H1 (cell line): Measurements from ENCODE around the gene ABI3. TPM values are rescaled to one million over a fixed set of nuclear protein-coding genes. Genes with fewer than 3 reads are reported as not detected.

Experiments used
- CTCF ChIA-PET: fragments of 300-600 bp; sonication (Branson Sonifier 250); formaldehyde crosslinking; loops from one replicate; lab custom pipeline; 2021; ENCODE audit not compliant: partially characterized antibody; lab: Charles Lee
- POLR2A ChIA-PET: fragments of 300-600 bp; sonication (Branson Sonifier 250); formaldehyde crosslinking; loops from one replicate; lab custom pipeline; 2021; ENCODE audit warnings: inconsistent platforms; ENCODE audit not compliant: partially characterized antibody; lab: Charles Lee
- DNase-seq, 2 experiments: peaks; one replicate each; pipeline versions ENCODE4 v3.0.0 to v3.0.0-alpha.2; 2010 to 2022; ENCODE audit warnings: low spot score in 2 of 2, low read depth in 1 of 2, mixed read lengths in 1 of 2
- FAIRE-seq: peaks from 2 replicates; lab custom pipeline; 2011; peaks lifted over from hg19 to GRCh38; lab: Jason Lieb, UNC
- H2AFZ ChIP-seq: 2 replicates; pipeline ENCODE4 v1.8.1; 2012; ENCODE audit warnings: low read length, inconsistent platforms
- H2AK5ac ChIP-seq: 2 replicates; pipeline ENCODE4 v1.6.1; 2013; ENCODE audit warnings: low read depth, low read length
- H2BK120ac ChIP-seq: replicated peaks from 2 replicates; pipeline ENCODE3; 2013; ENCODE audit warnings: low read depth, low read length, inconsistent platforms
- H2BK12ac ChIP-seq: 2 replicates; pipeline ENCODE4 v1.6.1; 2013; ENCODE audit warnings: low read depth, low read length
- H2BK15ac ChIP-seq: 2 replicates; pipeline ENCODE4 v1.6.1; 2013; ENCODE audit warnings: low read length
- H2BK20ac ChIP-seq: 2 replicates; pipeline ENCODE4 v1.6.1; 2013; ENCODE audit warnings: low read length
- H2BK5ac ChIP-seq: 2 replicates; pipeline ENCODE4 v1.6.1; 2013; ENCODE audit warnings: low read depth, low read length
- H3K14ac ChIP-seq: 2 replicates; pipeline ENCODE4 v1.6.1; 2013; ENCODE audit warnings: inconsistent platforms; ENCODE audit not compliant: insufficient read length
- H3K18ac ChIP-seq: 2 replicates; pipeline ENCODE4 v1.6.1; 2013; ENCODE audit warnings: low read length; ENCODE audit errors: extremely low read depth
- H3K23ac ChIP-seq: 2 replicates; pipeline ENCODE4 v1.6.1; 2013; ENCODE audit warnings: inconsistent platforms; ENCODE audit not compliant: insufficient read length
- H3K23me2 ChIP-seq: 2 replicates; pipeline ENCODE4 v1.6.1; 2013; ENCODE audit warnings: low read depth, low read length
- H3K27ac ChIP-seq: 2 replicates; pipeline ENCODE4 v1.6.1; 2011; ENCODE audit warnings: low read depth, low read length, inconsistent platforms
- H3K27me3 ChIP-seq, 4 experiments: replicated peaks in 1 of 4; 1 replicate in 1 of 4; 2 replicates in 3 of 4; pipeline versions ENCODE4 v1.6.1 to v1.8.1; 2011 to 2013; ENCODE audit warnings: low read length in 3 of 4, mild to moderate bottlenecking in 3 of 4, inconsistent platforms in 2 of 4, mixed read lengths in 2 of 4, moderate library complexity in 1 of 4; ENCODE audit not compliant: control insufficient read depth in 3 of 4, insufficient read depth in 3 of 4; ENCODE audit errors: extremely low read depth in 1 of 4
- H3K36me3 ChIP-seq, 4 experiments: 2 replicates each; pipeline versions ENCODE4 v1.6.1 to v1.8.1; 2011 to 2013; ENCODE audit warnings: mild to moderate bottlenecking in 4 of 4, low read length in 3 of 4, moderate library complexity in 2 of 4, control low read depth in 1 of 4, inconsistent platforms in 1 of 4; ENCODE audit not compliant: insufficient read depth in 4 of 4, control insufficient read depth in 2 of 4
- H3K4ac ChIP-seq: replicated peaks from 2 replicates; pipeline ENCODE3; 2013; ENCODE audit warnings: low read length, low read depth, mixed read lengths, inconsistent platforms; ENCODE audit not compliant: insufficient read length
- H3K4me1 ChIP-seq, 4 experiments: replicated peaks in 1 of 4; 1 replicate in 1 of 4; 2 replicates in 3 of 4; pipeline versions ENCODE4 v1.6.1 to v1.8.1; 2011 to 2013; ENCODE audit warnings: low read length in 3 of 4, inconsistent platforms in 2 of 4, mixed read lengths in 1 of 4; ENCODE audit not compliant: insufficient read depth in 4 of 4, control insufficient read depth in 3 of 4
- H3K4me2 ChIP-seq, 2 experiments: 2 replicates each; pipeline versions ENCODE4 v1.6.1 to v1.8.1; 2011 to 2013; ENCODE audit warnings: low read depth in 2 of 2, low read length in 2 of 2, control low read depth in 1 of 2, inconsistent platforms in 1 of 2, mild to moderate bottlenecking in 1 of 2; ENCODE audit not compliant: insufficient read depth in 1 of 2
- H3K4me3 ChIP-seq, 4 experiments: fragments of 200-600, 300-600 bp in 1 of 4; sonication (generic), shearing (Covaris generic), sonication (Bioruptor Twin) in 1 of 4; 2 replicates each; pipeline versions ENCODE4 v1.5.1 to v1.8.1; 2011 to 2016; ENCODE audit warnings: low read length in 4 of 4, low read depth in 3 of 4, control low read depth in 2 of 4, inconsistent platforms in 2 of 4, mild to moderate bottlenecking in 2 of 4, mixed read lengths in 1 of 4, moderate library complexity in 1 of 4; ENCODE audit not compliant: insufficient read depth in 2 of 4; ENCODE audit errors: extremely low read depth in 1 of 4
- H3K56ac ChIP-seq: replicated peaks from 2 replicates; pipeline ENCODE3; 2013; ENCODE audit warnings: low read depth, mild to moderate bottlenecking, mixed read lengths, low read length, inconsistent platforms; ENCODE audit not compliant: insufficient read length
- H3K79me1 ChIP-seq: 2 replicates; pipeline ENCODE4 v1.6.1; 2013; ENCODE audit warnings: low read depth, low read length, control low read depth
- H3K79me2 ChIP-seq, 2 experiments: 2 replicates each; pipeline versions ENCODE4 v1.6.1 to v1.8.1; 2012 to 2013; ENCODE audit warnings: low read length in 2 of 2, mild to moderate bottlenecking in 2 of 2, inconsistent platforms in 1 of 2; ENCODE audit not compliant: insufficient read depth in 2 of 2, control insufficient read depth in 1 of 2
- H3K9ac ChIP-seq, 4 experiments: replicated peaks in 1 of 4; 1 replicate in 1 of 4; 2 replicates in 3 of 4; pipeline versions ENCODE4 v1.6.1 to v1.8.1; 2011 to 2013; ENCODE audit warnings: low read depth in 3 of 4, low read length in 3 of 4, control low read depth in 2 of 4, mild to moderate bottlenecking in 2 of 4, moderate library complexity in 2 of 4, inconsistent platforms in 1 of 4; ENCODE audit errors: extremely low read depth in 1 of 4
- H3K9me3 ChIP-seq, 2 experiments: 2 replicates each; pipeline versions ENCODE4 v1.6.1 to v1.8.1; 2012 to 2013; ENCODE audit warnings: mild to moderate bottlenecking in 2 of 2, moderate library complexity in 2 of 2, control low read depth in 1 of 2, inconsistent platforms in 1 of 2, low read depth in 1 of 2, low read length in 1 of 2, mixed read lengths in 1 of 2; ENCODE audit not compliant: insufficient read depth in 2 of 2
- H4K20me1 ChIP-seq, 2 experiments: replicated peaks in 1 of 2; 2 replicates each; pipeline versions ENCODE3 to v1.8.1; 2011 to 2013; ENCODE audit warnings: inconsistent platforms in 2 of 2, low read length in 2 of 2, mild to moderate bottlenecking in 1 of 2; ENCODE audit not compliant: insufficient read depth in 2 of 2, control insufficient read depth in 1 of 2
- H4K5ac ChIP-seq: 2 replicates; pipeline ENCODE4 v1.6.1; 2013; ENCODE audit warnings: low read length, low read depth, mixed read lengths, inconsistent platforms; ENCODE audit not compliant: insufficient read length
- H4K8ac ChIP-seq: 2 replicates; pipeline ENCODE4 v1.8.0; 2013; ENCODE audit warnings: mild to moderate bottlenecking, moderate library complexity, low read length, inconsistent platforms; ENCODE audit not compliant: insufficient read depth; ENCODE audit errors: extremely low read depth
- H4K91ac ChIP-seq: replicated peaks from 2 replicates; pipeline ENCODE3; 2013; ENCODE audit warnings: low read length, mixed read lengths, inconsistent platforms; ENCODE audit not compliant: insufficient read length
- BRCA1 ChIP-seq: IDR thresholded peaks from 2 replicates; pipeline ENCODE4 v1.6.1; 2012; ENCODE audit warnings: low read depth, low read length, improper control_type of control experiment
- EP300 ChIP-seq, 2 experiments: IDR thresholded peaks; 1 replicate in 1 of 2; 2 replicates in 1 of 2; pipeline ENCODE4 v1.6.1; 2011 to 2012; ENCODE audit warnings: low read depth in 2 of 2, low read length in 2 of 2, mild to moderate bottlenecking in 2 of 2, borderline replicate concordance in 1 of 2, inconsistent platforms in 1 of 2, moderate library complexity in 1 of 2
- GABPA ChIP-seq: IDR thresholded peaks from 2 replicates; pipeline ENCODE4 v1.6.1; 2011; ENCODE audit warnings: mild to moderate bottlenecking, low read length, moderate library complexity, borderline replicate concordance; ENCODE audit not compliant: insufficient read depth
- HDAC6 ChIP-seq: IDR thresholded peaks from one replicate; pipeline ENCODE4 v1.7.1; 2012; ENCODE audit warnings: low read depth, mild to moderate bottlenecking, inconsistent platforms, low read length, moderate library complexity
- NANOG ChIP-seq: IDR thresholded peaks from 2 replicates; pipeline ENCODE4 v1.6.1; 2011; ENCODE audit warnings: low read length, low read depth, mild to moderate bottlenecking, inconsistent platforms; ENCODE audit not compliant: insufficient read depth, poor library complexity, severe bottlenecking
- POLR2A ChIP-seq, 2 experiments: IDR thresholded peaks; 1 replicate in 1 of 2; 2 replicates in 1 of 2; pipeline ENCODE4 v1.6.1; 2011; ENCODE audit warnings: low read depth in 2 of 2, low read length in 2 of 2, mild to moderate bottlenecking in 2 of 2; ENCODE audit errors: control extremely low read depth in 1 of 2
- POLR2AphosphoS5 ChIP-seq: IDR thresholded peaks from 2 replicates; pipeline ENCODE4 v1.6.1; 2011; ENCODE audit warnings: low read depth, low read length
- SP1 ChIP-seq: IDR thresholded peaks from 2 replicates; pipeline ENCODE4 v1.6.1; 2011; ENCODE audit warnings: low read depth, low read length
- TAF7 ChIP-seq: optimal IDR thresholded peaks from 2 replicates; pipeline ENCODE3; 2011; ENCODE audit warnings: low read depth, mild to moderate bottlenecking, inconsistent platforms, low read length, moderate library complexity, borderline replicate concordance
- TCF12 ChIP-seq: IDR thresholded peaks from 2 replicates; pipeline ENCODE4 v1.6.1; 2011; ENCODE audit warnings: low read depth, mild to moderate bottlenecking, low read length
- TEAD4 ChIP-seq: IDR thresholded peaks from 2 replicates; pipeline ENCODE4 v1.6.1; 2012; ENCODE audit warnings: low read depth, low read length, inconsistent platforms, mixed read lengths
- WGBS, 2 experiments: shearing (Covaris generic) in 1 of 2; methylation state at CpG; one replicate each; pipeline versions ENCODE4 v1.1.6 to v1.1.7; 2013 to 2015; ENCODE audit warnings: low lambda C conversion rate in 2 of 2, mixed read lengths in 2 of 2, inconsistent platforms in 1 of 2, low coverage in 1 of 2, missing lambda C conversion rate in 1 of 2; ENCODE audit not compliant: insufficient replicate concordance in 2 of 2, insufficient coverage in 1 of 2, insufficient read length in 1 of 2; ENCODE audit errors: extremely low coverage in 1 of 2, missing lambda C conversion rate in 1 of 2; 5-methylcytosine and 5-hydroxymethylcytosine counted together
- polyA plus RNA-seq, 7 experiments: library from polyadenylated mRNA; depleted of rRNA in 3 of 7; stranded (reverse) in 5 of 7; unstranded in 2 of 7; fragments of >200 nt in 5 of 7; fragments of 200-250 nt in 2 of 7; gene quantifications; 1 replicate in 5 of 7; 2 replicates in 1 of 7; 4 replicates in 1 of 7; pipeline versions ENCODE4 v1.2.1 to v1.2.3, GENCODE V29; 2011 to 2013; ENCODE audit warnings: missing spikeins in 2 of 7, mixed read lengths in 2 of 7
- total RNA-seq: library from RNA; stranded (reverse); fragmentation: NEBNext Ultra II Directional; extraction: Animal tissue kit (Norgen Biotek cat#: 25700); gene quantifications from 2 replicates; pipeline ENCODE4 v1.2.1, GENCODE V29; 2021
- TF ChIP-seq, protein P1 (sequence below): IDR thresholded peaks from 2 replicates; pipeline ENCODE4 v1.6.1; 2012; ENCODE audit warnings: low read length, inconsistent platforms

ABI3 gene
- total and polyA plus RNA-seq, 2 of the 8 experiments (the other 6 are each of a cell fraction or from before 2014, with no cell fraction given), result 1.3 to 2.5 TPM

DNA sequence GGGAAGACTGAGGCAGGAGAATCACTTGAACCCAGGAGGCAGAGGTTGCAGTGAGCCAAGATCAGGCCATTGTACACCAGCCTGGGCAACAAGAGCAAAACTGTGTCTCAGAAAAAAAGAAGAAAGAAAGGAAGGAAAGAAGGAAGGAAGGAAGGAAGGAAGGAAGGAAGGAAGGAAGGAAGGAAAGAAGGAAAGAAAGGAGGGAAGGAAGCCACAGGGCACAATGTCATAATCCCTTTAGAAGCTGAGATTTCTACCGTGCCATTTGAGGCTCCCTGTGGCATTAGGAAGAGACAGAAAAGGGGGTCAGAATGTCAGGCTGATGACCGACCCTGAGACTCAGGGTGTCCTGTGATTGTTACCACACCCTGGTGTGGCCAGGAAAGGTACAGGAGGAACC is 6.7 kb upstream of the ABI3 start:
- no peak overlapping the region for H3K56ac ChIP-seq
- no peak overlapping the region for H3K9ac ChIP-seq
- H2BK20ac ChIP-seq, result no peak overlapping the region
- H3K27me3 ChIP-seq, result peaks cover 0 to 3% (median 0%) of the 10 kb centered on the region in 4 experiments; a peak in 2 of 7 replicates
- no peak for DNase-seq
- H4K8ac ChIP-seq, result no peak overlapping the region
- no peak overlapping the region for H2AK5ac ChIP-seq
- 0 out of 2 replicates have a peak overlapping the region, but pooled peaks have one; percentile 9 for H2BK12ac ChIP-seq
- no peak overlapping the region for H3K4me3 ChIP-seq
- H3K4me2 ChIP-seq, result no peak overlapping the region
- H3K23me2 ChIP-seq, result no peaks in the 10 kb centered on the region
- POLR2A ChIA-PET, result interaction anchor here (1.0 to 1.2 kb wide), 2 partner anchors 9 to 11 kb away, joined by 3 to 4 read pairs; no protein-coding TSS in a partner anchor
- no peak overlapping the region for H4K91ac ChIP-seq
- H3K14ac ChIP-seq, result no peak overlapping the region
- H3K4ac ChIP-seq, result no peak overlapping the region
- H3K9me3 ChIP-seq, result no peaks in the 10 kb centered on the region
- no peak overlapping the region for H2BK5ac ChIP-seq
- H3K79me2 ChIP-seq, result no peaks in the 10 kb centered on the region
- CTCF ChIA-PET, result interaction anchor here (0.8 to 2.0 kb wide), 5 partner anchors 12 to 73 kb away, joined by 3 to 5 read pairs (median 3); no protein-coding TSS in a partner anchor
- H2AFZ ChIP-seq, result no peak overlapping the region
- H3K23ac ChIP-seq, result no peak overlapping the region
- FAIRE-seq, result no peak
- no peak overlapping the region for H2BK15ac ChIP-seq
- H2BK120ac ChIP-seq, result no peak overlapping the region
- H4K20me1 ChIP-seq, result no peaks in the 10 kb centered on the region
- no peaks in the 10 kb centered on the region for H3K79me1 ChIP-seq
- no peaks in the 10 kb centered on the region for H3K4me1 ChIP-seq
- H3K27ac ChIP-seq, result no peak overlapping the region
- H3K18ac ChIP-seq, result no peak overlapping the region
- 81% methylated on average over 2 of the region's 2 CpGs; no CpG with 5 or more reads in 1 of the 2 experiments for WGBS, 2 experiments
- H4K5ac ChIP-seq, result no peak overlapping the region
- H3K36me3 ChIP-seq, result no peaks in the 10 kb centered on the region
- no peak for TF ChIP-seq GABPA
- TF ChIP-seq POLR2AphosphoS5, result no peak
- no peak for TF ChIP-seq SP1
- TF ChIP-seq TAF7, result no peak
- no peak for TF ChIP-seq EP300 (IDR thresholded peaks at IDR 0.05; ENCODE audit: borderline replicate concordance in 1 of 2, low read depth in 2 of 2, low read length in 2 of 2)
- no peak for TF ChIP-seq HDAC6
- TF ChIP-seq, protein P1, sequence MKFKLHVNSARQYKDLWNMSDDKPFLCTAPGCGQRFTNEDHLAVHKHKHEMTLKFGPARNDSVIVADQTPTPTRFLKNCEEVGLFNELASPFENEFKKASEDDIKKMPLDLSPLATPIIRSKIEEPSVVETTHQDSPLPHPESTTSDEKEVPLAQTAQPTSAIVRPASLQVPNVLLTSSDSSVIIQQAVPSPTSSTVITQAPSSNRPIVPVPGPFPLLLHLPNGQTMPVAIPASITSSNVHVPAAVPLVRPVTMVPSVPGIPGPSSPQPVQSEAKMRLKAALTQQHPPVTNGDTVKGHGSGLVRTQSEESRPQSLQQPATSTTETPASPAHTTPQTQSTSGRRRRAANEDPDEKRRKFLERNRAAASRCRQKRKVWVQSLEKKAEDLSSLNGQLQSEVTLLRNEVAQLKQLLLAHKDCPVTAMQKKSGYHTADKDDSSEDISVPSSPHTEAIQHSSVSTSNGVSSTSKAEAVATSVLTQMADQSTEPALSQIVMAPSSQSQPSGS, result no peak
- TF ChIP-seq POLR2A (IDR thresholded peaks at IDR 0.05; ENCODE audit: control extremely low read depth in 1 of 2, low read depth in 2 of 2, low read length in 2 of 2), result no peak
- TF ChIP-seq BRCA1, result no peak
- no peak for TF ChIP-seq TCF12
- no peak for TF ChIP-seq NANOG
- TF ChIP-seq TEAD4, result no peak
